Measurements from ENCODE around the gene ZWILCH. TPM values are rescaled to one million over a fixed set of nuclear protein-coding genes. Genes with fewer than 3 reads are reported as not detected.

The ZWILCH gene
- total and polyA plus RNA-seq, 4 donors = 2.3 to 6.6 (median 4.8) TPM

DNA sequence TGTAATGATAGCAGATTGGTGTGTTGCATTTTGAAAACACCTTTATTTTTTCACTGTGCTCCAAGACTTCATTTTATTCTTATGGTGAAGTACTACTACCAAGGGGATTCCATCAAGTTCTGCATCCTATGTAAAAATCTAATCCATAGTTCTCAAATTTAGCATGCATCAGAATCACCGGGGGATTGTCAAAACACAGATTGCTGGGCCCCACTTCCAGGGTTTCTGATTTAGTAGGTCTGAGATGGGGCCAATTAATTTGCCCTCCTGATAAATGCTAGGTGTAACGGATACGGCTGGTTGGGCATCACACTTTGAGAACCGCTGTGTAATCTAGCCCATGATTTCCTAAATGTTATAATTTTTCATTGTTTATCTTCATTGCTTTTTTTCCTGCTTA lies 692 bp downstream of the ZWILCH start:
- Histone ChIP-seq H3K4me1 (ENCODE audit: control insufficient read depth in 1 of 2, insufficient read depth in 2 of 2, low read length in 2 of 2) (peaks cover 0 to 6% of the 10 kb centered on the region in 2 donors), H3K9me3 (ENCODE audit: control insufficient read depth, low read length) (no peaks in the 10 kb centered on the region), H3K27me3 (ENCODE audit: control insufficient read depth in 1 of 2, insufficient read depth in 2 of 2, low read length in 1 of 2) (no peaks in the 10 kb centered on the region), H3K4me3 (ENCODE audit: low read length in 2 of 2) (peak overlapping the region in 1 of 2 donors; percentile 96), H3K36me3 (ENCODE audit: control insufficient read depth in 1 of 2, insufficient read depth in 2 of 2, low read length in 1 of 2) (no peaks in the 10 kb centered on the region), H3K27ac (ENCODE audit: low read depth in 1 of 2, low read length in 2 of 2) (no peak overlapping the region)
- WGBS, 2 donors = 18 to 33% methylated on average over 4 of the region's 4 CpGs
- ATAC-seq (ENCODE audit: low FRiP score) (no peak), DNase-seq (no peak)
- intact Hi-C loops (cut with DNase I) = no loop called here

DNA sequence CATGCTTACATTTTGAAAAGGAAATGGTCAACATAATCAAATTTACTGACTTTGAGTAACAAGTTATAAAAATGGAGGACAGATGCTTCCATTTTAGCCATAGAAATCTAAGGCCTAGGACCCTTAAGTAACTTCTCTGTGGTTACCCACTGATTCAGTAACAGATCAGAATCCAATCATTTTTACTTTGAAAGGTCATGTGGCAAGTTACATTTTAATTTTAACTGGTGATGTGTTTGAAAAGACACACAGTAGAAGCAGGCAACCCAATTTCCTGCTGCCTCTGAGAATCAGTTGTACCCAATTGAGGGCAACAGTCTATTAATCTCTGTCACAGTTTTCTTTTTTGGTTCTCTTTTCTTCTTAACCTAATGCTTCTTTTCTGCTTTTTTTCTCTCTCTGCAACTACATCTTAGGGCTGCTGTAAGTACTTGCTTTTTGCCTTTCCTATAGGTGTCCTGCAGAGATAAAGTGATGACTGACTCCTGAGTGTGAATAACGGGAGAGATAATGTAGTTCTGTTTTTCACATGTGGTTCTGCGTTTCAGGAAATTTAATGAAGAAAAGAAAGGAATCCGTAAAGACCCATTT lies 3.3 kb downstream of the ZWILCH start:
- H3K4me3 ChIP-seq (ENCODE audit: low read length in 2 of 2) = no peak overlapping the region
- 91 to 93% methylated on average over 3 of the region's 3 CpGs for WGBS, 2 donors
- peaks cover 0 to 2% of the 10 kb centered on the region in 2 donors for H3K4me1 ChIP-seq (ENCODE audit: control insufficient read depth in 1 of 2, insufficient read depth in 2 of 2, low read length in 2 of 2)
- intact Hi-C loops (cut with DNase I) = no loop called here
- no peaks in the 10 kb centered on the region for H3K27me3 ChIP-seq (ENCODE audit: control insufficient read depth in 1 of 2, insufficient read depth in 2 of 2, low read length in 1 of 2)
- no peaks in the 10 kb centered on the region for H3K9me3 ChIP-seq (ENCODE audit: control insufficient read depth, low read length)
- H3K27ac ChIP-seq (ENCODE audit: low read depth in 1 of 2, low read length in 2 of 2) = no peak overlapping the region
- H3K36me3 ChIP-seq (ENCODE audit: control insufficient read depth in 1 of 2, insufficient read depth in 2 of 2, low read length in 1 of 2) = no peaks in the 10 kb centered on the region
- DNase-seq (no peak), ATAC-seq (ENCODE audit: low FRiP score) (no peak)

DNA sequence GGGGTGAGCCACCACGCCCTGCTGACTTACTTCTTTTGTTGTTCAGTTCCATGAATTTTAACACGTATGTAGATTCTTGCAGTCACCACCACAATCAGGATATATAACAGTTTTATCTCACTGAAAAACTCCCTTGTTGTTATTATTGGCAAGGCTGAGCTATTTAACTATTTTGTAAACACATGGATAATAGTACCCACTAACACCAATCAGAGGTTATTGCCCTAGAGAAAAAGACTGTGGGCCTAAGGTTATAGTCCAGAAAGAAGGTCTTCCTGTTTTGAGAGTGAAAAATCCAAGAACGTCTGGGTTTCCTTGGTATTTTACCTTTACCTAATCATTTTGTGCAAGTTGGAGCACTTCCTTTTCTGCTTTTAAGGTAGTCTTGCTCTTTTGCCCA lies 9.5 kb downstream of the ZWILCH start:
- intact Hi-C loops (cut with DNase I) = no loop called here
- Histone ChIP-seq H3K4me1 (ENCODE audit: control insufficient read depth in 1 of 2, insufficient read depth in 2 of 2, low read length in 2 of 2) (no peaks in the 10 kb centered on the region), H3K27me3 (ENCODE audit: control insufficient read depth in 1 of 2, insufficient read depth in 2 of 2, low read length in 1 of 2) (no peaks in the 10 kb centered on the region), H3K4me3 (ENCODE audit: low read length in 2 of 2) (no peak overlapping the region), H3K36me3 (ENCODE audit: control insufficient read depth in 1 of 2, insufficient read depth in 2 of 2, low read length in 1 of 2) (no peaks in the 10 kb centered on the region), H3K9me3 (ENCODE audit: control insufficient read depth, low read length) (no peaks in the 10 kb centered on the region), H3K27ac (ENCODE audit: low read depth in 1 of 2, low read length in 2 of 2) (no peak overlapping the region)
- ATAC-seq (ENCODE audit: low FRiP score) (no peak), DNase-seq (no peak)
- 74 to 78% methylated on average over 3 of the region's 3 CpGs for WGBS, 2 donors

- WGBS, 2 donors = 96 to 100% methylated on average over 2 of the region's 2 CpGs
- DNase-seq (no peak), ATAC-seq (ENCODE audit: low FRiP score) (no peak)
These were observed 10.8 kb downstream of the ZWILCH start for GRCh38 chr15:66515901-66516322.

DNA sequence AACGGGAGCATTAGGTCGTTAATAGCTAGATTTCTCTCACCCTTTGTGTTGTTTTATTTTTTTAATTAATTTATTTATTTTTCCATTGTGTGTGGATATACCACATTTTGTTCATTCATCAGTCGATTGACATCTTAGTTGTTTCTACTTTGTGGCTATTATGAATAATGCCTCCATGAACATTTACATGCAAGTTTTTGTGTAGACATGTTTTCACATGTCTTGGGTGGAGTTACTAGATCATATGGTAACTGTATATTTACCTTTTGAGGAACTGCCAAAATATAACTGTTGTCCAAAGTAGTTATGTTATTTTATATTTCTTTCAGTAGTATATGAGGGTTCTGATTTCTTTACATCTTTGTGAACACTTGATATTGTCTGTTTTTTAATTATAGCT lies 18.8 kb downstream of the ZWILCH start:
- Histone ChIP-seq H3K27ac (ENCODE audit: low read depth in 1 of 2, low read length in 2 of 2) (no peak overlapping the region), H3K4me3 (ENCODE audit: low read length in 2 of 2) (no peak overlapping the region), H3K4me1 (ENCODE audit: control insufficient read depth in 1 of 2, insufficient read depth in 2 of 2, low read length in 2 of 2) (no peaks in the 10 kb centered on the region), H3K36me3 (ENCODE audit: control insufficient read depth in 1 of 2, insufficient read depth in 2 of 2, low read length in 1 of 2) (peaks cover 0 to 4% of the 10 kb centered on the region in 2 donors), H3K9me3 (ENCODE audit: control insufficient read depth, low read length) (no peaks in the 10 kb centered on the region), H3K27me3 (ENCODE audit: control insufficient read depth in 1 of 2, insufficient read depth in 2 of 2, low read length in 1 of 2) (no peaks in the 10 kb centered on the region)
- DNase-seq (no peak), ATAC-seq (ENCODE audit: low FRiP score) (no peak)
- 95 to 96% methylated on average over 3 of the region's 3 CpGs for WGBS, 2 donors
- intact Hi-C loops (cut with DNase I) = no loop called here

More at GRCh38 chr15:66515901-66516322, 10.8 kb downstream of the ZWILCH start:
- Histone ChIP-seq H3K27me3 (ENCODE audit: control insufficient read depth in 1 of 2, insufficient read depth in 2 of 2, low read length in 1 of 2) (no peaks in the 10 kb centered on the region), H3K9me3 (ENCODE audit: control insufficient read depth, low read length) (no peaks in the 10 kb centered on the region), H3K36me3 (ENCODE audit: control insufficient read depth in 1 of 2, insufficient read depth in 2 of 2, low read length in 1 of 2) (no peaks in the 10 kb centered on the region), H3K4me3 (ENCODE audit: low read length in 2 of 2) (no peak overlapping the region), H3K4me1 (ENCODE audit: control insufficient read depth in 1 of 2, insufficient read depth in 2 of 2, low read length in 2 of 2) (no peaks in the 10 kb centered on the region), H3K27ac (ENCODE audit: low read depth in 1 of 2, low read length in 2 of 2) (no peak overlapping the region)
- intact Hi-C loops (cut with DNase I) = no loop called here

GRCh38 chr15:66524838-66525237 lies 19.7 kb downstream of the ZWILCH start:
- DNase-seq (no peak), ATAC-seq (ENCODE audit: low FRiP score) (no peak)
- Histone ChIP-seq H3K36me3 (ENCODE audit: control insufficient read depth in 1 of 2, insufficient read depth in 2 of 2, low read length in 1 of 2) (peaks cover 0 to 6% of the 10 kb centered on the region in 2 donors), H3K4me3 (ENCODE audit: low read length in 2 of 2) (no peak overlapping the region), H3K4me1 (ENCODE audit: control insufficient read depth in 1 of 2, insufficient read depth in 2 of 2, low read length in 2 of 2) (no peaks in the 10 kb centered on the region), H3K27me3 (ENCODE audit: control insufficient read depth in 1 of 2, insufficient read depth in 2 of 2, low read length in 1 of 2) (no peaks in the 10 kb centered on the region), H3K9me3 (ENCODE audit: control insufficient read depth, low read length) (no peaks in the 10 kb centered on the region), H3K27ac (ENCODE audit: low read depth in 1 of 2, low read length in 2 of 2) (no peak overlapping the region)
- WGBS, 2 donors = 94% methylated on average over 4 of the region's 4 CpGs
- intact Hi-C loops (cut with DNase I) = no loop called here

DNA sequence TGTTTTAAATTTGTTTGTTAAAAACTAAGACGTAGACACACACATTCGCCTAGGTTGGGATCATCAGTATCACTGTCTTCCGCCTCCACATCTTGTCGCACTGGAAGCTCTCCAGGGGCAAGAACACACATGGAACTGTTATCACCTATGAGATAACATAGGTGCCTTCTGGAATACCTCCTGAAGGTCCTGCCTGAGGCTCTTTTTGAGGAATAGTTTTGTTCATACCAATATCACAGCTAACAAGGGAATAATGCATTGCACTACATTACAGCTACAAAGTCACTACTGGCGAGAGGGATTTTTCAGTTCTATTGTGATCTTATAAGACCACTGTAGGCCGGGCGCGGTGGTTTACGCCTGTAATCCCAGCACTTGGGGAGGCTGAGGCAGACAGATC lies 29.9 kb downstream of the ZWILCH start:
- H3K27me3 ChIP-seq (ENCODE audit: control insufficient read depth in 1 of 2, insufficient read depth in 2 of 2, low read length in 1 of 2) = no peaks in the 10 kb centered on the region
- H3K36me3 ChIP-seq (ENCODE audit: control insufficient read depth in 1 of 2, insufficient read depth in 2 of 2, low read length in 1 of 2) = peaks cover 0 to 1% of the 10 kb centered on the region in 2 donors
- H3K4me1 ChIP-seq (ENCODE audit: control insufficient read depth in 1 of 2, insufficient read depth in 2 of 2, low read length in 2 of 2) = no peaks in the 10 kb centered on the region
- no peak for ATAC-seq (ENCODE audit: low FRiP score)
- no peak overlapping the region for H3K4me3 ChIP-seq (ENCODE audit: low read length in 2 of 2)
- no peak for DNase-seq
- intact Hi-C loops (cut with DNase I) = no loop called here
- H3K27ac ChIP-seq (ENCODE audit: low read depth in 1 of 2, low read length in 2 of 2) = no peak overlapping the region
- WGBS, 2 donors = 87 to 93% methylated on average over 9 of the region's 9 CpGs
- no peaks in the 10 kb centered on the region for H3K9me3 ChIP-seq (ENCODE audit: control insufficient read depth, low read length)

DNA sequence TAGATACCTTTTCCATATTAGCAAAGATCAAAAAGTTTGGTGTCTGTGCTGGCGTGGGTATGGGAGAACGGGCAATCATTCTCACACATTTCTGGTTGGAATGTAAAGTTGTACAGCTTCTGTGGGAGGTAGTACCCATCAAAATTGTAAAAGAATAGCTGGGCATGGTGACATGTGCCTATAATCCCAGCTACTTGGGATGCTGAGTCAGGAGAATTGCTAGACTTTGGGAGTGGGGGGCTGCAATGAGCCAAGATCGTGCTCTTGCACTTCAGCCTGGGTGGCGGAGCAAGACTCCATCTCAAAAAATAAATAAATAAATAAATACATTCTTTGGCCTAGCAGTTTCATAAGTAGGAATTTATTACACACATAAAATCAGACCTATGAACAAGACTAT lies 37.8 kb downstream of the ZWILCH start:
- no peaks in the 10 kb centered on the region for H3K9me3 ChIP-seq (ENCODE audit: control insufficient read depth, low read length)
- no peaks in the 10 kb centered on the region for H3K4me1 ChIP-seq (ENCODE audit: control insufficient read depth in 1 of 2, insufficient read depth in 2 of 2, low read length in 2 of 2)
- no peaks in the 10 kb centered on the region for H3K27me3 ChIP-seq (ENCODE audit: control insufficient read depth in 1 of 2, insufficient read depth in 2 of 2, low read length in 1 of 2)
- ATAC-seq (ENCODE audit: low FRiP score) = no peak
- WGBS, 2 donors = 99% methylated on average over 4 of the region's 4 CpGs
- intact Hi-C loops (cut with DNase I) = no loop called here
- DNase-seq = no peak
- H3K27ac ChIP-seq (ENCODE audit: low read depth in 1 of 2, low read length in 2 of 2) = no peak overlapping the region
- H3K4me3 ChIP-seq (ENCODE audit: low read length in 2 of 2) = no peak overlapping the region
- peaks cover 0 to 2% of the 10 kb centered on the region in 2 donors for H3K36me3 ChIP-seq (ENCODE audit: control insufficient read depth in 1 of 2, insufficient read depth in 2 of 2, low read length in 1 of 2)

- WGBS, 2 donors = 98 to 100% methylated on average over 1 of the region's 1 CpG
- intact Hi-C loops (cut with DNase I) = no loop called here
- H3K27me3 ChIP-seq (ENCODE audit: control insufficient read depth in 1 of 2, insufficient read depth in 2 of 2, low read length in 1 of 2) = no peaks in the 10 kb centered on the region
- no peak overlapping the region for H3K27ac ChIP-seq (ENCODE audit: low read depth in 1 of 2, low read length in 2 of 2)
- no peaks in the 10 kb centered on the region for H3K4me1 ChIP-seq (ENCODE audit: control insufficient read depth in 1 of 2, insufficient read depth in 2 of 2, low read length in 2 of 2)
- no peak overlapping the region for H3K4me3 ChIP-seq (ENCODE audit: low read length in 2 of 2)
- H3K9me3 ChIP-seq (ENCODE audit: control insufficient read depth, low read length) = no peaks in the 10 kb centered on the region
- ATAC-seq (ENCODE audit: low FRiP score) = no peak
- DNase-seq = no peak
- peaks cover 0 to 2% of the 10 kb centered on the region in 2 donors for H3K36me3 ChIP-seq (ENCODE audit: control insufficient read depth in 1 of 2, insufficient read depth in 2 of 2, low read length in 1 of 2)
These were observed 40.1 kb downstream of the ZWILCH start for GRCh38 chr15:66545255-66545654.

All from aorta (tissue), 5 donors.